ENCODE results near the gene ACTL7B. TPM values are rescaled to one million over a fixed set of nuclear protein-coding genes. Genes with fewer than 3 reads are reported as not detected.

The ACTL7B gene
- total and polyA plus RNA-seq, 10 of the 15 experiments (the other 5 are each of a cell fraction or from before 2014, with no cell fraction given): not detected

DNA sequence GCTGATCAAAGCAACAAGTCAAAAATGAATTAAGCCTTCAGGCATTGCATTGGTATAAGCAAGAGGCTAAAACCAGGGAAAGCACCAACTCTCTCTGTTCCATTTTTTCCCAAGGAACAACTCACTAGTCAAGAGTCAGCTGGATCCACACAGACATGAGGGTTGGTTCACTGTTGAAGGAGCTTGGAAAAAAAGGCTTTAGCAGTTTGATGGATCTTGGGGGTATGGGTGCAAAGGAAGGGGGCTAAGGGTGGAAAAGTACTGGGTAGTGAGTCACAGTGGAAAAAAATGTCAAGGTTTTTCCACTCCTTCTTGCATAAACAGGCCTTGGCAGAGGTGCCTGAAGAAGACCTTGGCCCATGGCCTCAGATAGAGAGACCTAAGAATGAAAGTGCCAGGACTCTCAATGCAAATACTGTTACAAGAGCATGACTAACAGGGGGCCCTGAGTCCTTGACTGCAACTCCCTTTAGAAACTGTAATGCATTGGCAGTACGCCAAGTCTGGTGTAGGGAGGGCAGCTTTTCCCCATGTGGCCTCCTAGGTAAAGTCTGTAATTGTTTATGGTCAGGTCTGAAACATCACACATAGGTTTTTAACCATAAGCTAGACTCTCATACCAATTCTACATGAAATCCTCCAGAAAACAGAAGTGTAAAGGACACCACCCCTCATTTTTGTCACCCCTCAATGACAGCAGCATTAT is 30.0 kb upstream of the ACTL7B start (continued):
- 0 out of 2 replicates have a peak, but pooled peaks have one; percentile 17 for TF ChIP-seq CREB1 (IDR thresholded peaks at IDR 0.05; ENCODE audit: low read depth)
- TF ChIP-seq, protein P1, sequence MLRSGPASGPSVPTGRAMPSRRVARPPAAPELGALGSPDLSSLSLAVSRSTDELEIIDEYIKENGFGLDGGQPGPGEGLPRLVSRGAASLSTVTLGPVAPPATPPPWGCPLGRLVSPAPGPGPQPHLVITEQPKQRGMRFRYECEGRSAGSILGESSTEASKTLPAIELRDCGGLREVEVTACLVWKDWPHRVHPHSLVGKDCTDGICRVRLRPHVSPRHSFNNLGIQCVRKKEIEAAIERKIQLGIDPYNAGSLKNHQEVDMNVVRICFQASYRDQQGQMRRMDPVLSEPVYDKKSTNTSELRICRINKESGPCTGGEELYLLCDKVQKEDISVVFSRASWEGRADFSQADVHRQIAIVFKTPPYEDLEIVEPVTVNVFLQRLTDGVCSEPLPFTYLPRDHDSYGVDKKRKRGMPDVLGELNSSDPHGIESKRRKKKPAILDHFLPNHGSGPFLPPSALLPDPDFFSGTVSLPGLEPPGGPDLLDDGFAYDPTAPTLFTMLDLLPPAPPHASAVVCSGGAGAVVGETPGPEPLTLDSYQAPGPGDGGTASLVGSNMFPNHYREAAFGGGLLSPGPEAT (IDR thresholded peaks at IDR 0.05; ENCODE audit: low read depth): peak; percentile 48; the same call in 1 of the 2 replicates
- TF ChIP-seq FOS (IDR thresholded peaks at IDR 0.05; ENCODE audit: borderline replicate concordance, extremely low read depth, insufficient read length): no peak
- no peak for TF ChIP-seq POLR2A (IDR thresholded peaks at IDR 0.05; ENCODE audit: low read depth, low read length)
- peak; percentile 59 for TF ChIP-seq RUNX3 (IDR thresholded peaks at IDR 0.05; ENCODE audit: low read length)
- no peak for TF ChIP-seq JUNB (IDR thresholded peaks at IDR 0.05)
- TF ChIP-seq, protein P2, sequence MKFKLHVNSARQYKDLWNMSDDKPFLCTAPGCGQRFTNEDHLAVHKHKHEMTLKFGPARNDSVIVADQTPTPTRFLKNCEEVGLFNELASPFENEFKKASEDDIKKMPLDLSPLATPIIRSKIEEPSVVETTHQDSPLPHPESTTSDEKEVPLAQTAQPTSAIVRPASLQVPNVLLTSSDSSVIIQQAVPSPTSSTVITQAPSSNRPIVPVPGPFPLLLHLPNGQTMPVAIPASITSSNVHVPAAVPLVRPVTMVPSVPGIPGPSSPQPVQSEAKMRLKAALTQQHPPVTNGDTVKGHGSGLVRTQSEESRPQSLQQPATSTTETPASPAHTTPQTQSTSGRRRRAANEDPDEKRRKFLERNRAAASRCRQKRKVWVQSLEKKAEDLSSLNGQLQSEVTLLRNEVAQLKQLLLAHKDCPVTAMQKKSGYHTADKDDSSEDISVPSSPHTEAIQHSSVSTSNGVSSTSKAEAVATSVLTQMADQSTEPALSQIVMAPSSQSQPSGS (IDR thresholded peaks at IDR 0.05; ENCODE audit: low read length): 0 out of 2 replicates have a peak, but pooled peaks have one; percentile 35
- TF ChIP-seq ATF7 (IDR thresholded peaks at IDR 0.05; ENCODE audit: low read depth): peak; percentile 63
- no peak for TF ChIP-seq ZNF274 (IDR thresholded peaks at IDR 0.05; ENCODE audit: insufficient read depth, insufficient read length)
- no peak for TF ChIP-seq CHD2 (IDR thresholded peaks at IDR 0.05; ENCODE audit: borderline replicate concordance, low read depth, low read length)
- no peak for TF ChIP-seq YY1 (IDR thresholded peaks at IDR 0.05; ENCODE audit: low read depth, low read length)
- TF ChIP-seq ZBED1 (IDR thresholded peaks at IDR 0.05; ENCODE audit: borderline replicate concordance): no peak
- peak; percentile 77; the same call in 2 of the 3 replicates for TF ChIP-seq POU2F2 (IDR thresholded peaks at IDR 0.05; ENCODE audit: borderline replicate concordance, low read depth, low read length)
- TF ChIP-seq NR2F1 (conservative IDR thresholded peaks at IDR 0.05): 0 out of 2 replicates have a peak, but pooled peaks have one; percentile 38
- peak; percentile 56; the same call in 1 of the 2 replicates for TF ChIP-seq POLR2AphosphoS5 (IDR thresholded peaks at IDR 0.05; ENCODE audit: low read length)
- TF ChIP-seq BRCA1 (IDR thresholded peaks at IDR 0.05; ENCODE audit: low read depth, low read length): no peak
- TF ChIP-seq, protein P3, sequence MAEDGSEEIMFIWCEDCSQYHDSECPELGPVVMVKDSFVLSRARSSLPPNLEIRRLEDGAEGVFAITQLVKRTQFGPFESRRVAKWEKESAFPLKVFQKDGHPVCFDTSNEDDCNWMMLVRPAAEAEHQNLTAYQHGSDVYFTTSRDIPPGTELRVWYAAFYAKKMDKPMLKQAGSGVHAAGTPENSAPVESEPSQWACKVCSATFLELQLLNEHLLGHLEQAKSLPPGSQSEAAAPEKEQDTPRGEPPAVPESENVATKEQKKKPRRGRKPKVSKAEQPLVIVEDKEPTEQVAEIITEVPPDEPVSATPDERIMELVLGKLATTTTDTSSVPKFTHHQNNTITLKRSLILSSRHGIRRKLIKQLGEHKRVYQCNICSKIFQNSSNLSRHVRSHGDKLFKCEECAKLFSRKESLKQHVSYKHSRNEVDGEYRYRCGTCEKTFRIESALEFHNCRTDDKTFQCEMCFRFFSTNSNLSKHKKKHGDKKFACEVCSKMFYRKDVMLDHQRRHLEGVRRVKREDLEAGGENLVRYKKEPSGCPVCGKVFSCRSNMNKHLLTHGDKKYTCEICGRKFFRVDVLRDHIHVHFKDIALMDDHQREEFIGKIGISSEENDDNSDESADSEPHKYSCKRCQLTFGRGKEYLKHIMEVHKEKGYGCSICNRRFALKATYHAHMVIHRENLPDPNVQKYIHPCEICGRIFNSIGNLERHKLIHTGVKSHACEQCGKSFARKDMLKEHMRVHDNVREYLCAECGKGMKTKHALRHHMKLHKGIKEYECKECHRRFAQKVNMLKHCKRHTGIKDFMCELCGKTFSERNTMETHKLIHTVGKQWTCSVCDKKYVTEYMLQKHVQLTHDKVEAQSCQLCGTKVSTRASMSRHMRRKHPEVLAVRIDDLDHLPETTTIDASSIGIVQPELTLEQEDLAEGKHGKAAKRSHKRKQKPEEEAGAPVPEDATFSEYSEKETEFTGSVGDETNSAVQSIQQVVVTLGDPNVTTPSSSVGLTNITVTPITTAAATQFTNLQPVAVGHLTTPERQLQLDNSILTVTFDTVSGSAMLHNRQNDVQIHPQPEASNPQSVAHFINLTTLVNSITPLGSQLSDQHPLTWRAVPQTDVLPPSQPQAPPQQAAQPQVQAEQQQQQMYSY (CRISPR knock-in tag; IDR thresholded peaks at IDR 0.05): no peak
- TF ChIP-seq MYB (IDR thresholded peaks at IDR 0.05; ENCODE audit: borderline replicate concordance, low read depth, low read length): no peak
- peak; percentile 35 to 65; a peak in 2 of 4 replicates for TF ChIP-seq BHLHE40 (IDR thresholded peaks at IDR 0.05; ENCODE audit: borderline replicate concordance in 1 of 2, low read depth in 2 of 2, low read length in 1 of 2)
- peak; percentile 35; the same call in 1 of the 2 replicates for TF ChIP-seq FOXK2 (IDR thresholded peaks at IDR 0.05)
- peak; percentile 99 for TF ChIP-seq SMAD1 (IDR thresholded peaks at IDR 0.05; ENCODE audit: low read depth, partially characterized antibody)
